Measurements from ENCODE around the gene SZT2. TPM values are rescaled to one million over a fixed set of nuclear protein-coding genes. Genes with fewer than 3 reads are reported as not detected.
"Not testable (repeated sequence)": the region's sequence is repeated elsewhere in the genome, so short reads cannot be mapped to it uniquely, and the experiment has no call there.

Gene SZT2
- total RNA-seq, 2 experiments from 2014 or later = 34.4 to 36.7 TPM

GRCh38 chr1:43464681-43465504 lies 75.2 kb downstream of the SZT2 start:
- ChIA-PET POLR2A (no interaction called here), CTCF (no interaction called here)

DNA sequence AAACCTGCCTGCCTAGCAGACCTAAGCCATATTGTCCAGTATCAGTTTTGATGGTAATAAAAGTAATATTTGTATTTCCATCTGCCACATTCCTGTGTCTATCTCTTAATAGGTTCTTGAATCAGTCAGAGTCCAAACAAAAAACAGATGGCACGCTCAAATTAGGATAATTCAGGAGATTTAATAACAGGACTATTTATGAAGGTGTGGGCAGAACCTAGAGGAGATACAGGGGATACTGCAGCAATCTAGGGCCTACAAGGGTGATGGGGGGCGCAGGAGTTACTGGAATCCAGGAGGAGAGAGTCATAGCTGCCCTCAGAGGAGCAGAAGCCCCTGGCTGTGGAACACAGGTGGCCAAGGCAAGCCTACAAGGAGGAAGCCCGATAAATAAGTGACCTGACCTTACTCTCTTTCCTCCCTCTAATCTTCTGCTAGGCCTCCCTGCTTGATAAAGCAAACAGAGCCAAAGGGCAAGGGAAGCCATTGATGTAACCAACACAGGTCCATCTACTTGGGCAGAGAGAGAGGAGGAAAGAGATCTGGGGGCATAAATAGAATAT lies 75.9 kb downstream of the SZT2 start:
- POLR2A ChIA-PET = no interaction called here
- CTCF ChIA-PET = no interaction called here

DNA sequence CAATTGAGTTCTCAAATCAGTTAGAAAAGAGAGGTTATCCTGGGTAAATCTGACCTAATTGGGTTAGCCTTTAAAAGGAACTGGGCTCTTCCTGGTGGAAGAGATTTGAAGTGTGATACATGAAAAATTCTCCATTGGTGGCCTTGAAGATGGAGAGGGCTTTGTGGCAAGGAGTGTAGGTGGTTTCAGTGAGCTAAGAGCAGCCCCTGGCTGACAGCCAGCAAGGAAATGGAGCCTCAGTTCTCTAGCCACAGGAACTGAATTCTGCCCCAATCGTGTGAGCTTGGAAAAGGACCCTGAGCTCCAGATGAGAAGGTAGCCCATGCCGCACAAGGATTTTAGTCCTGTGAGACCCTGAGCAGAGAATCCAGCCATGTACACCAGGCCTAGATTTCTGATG lies 76.7 kb downstream of the SZT2 start:
- CTCF ChIA-PET = no interaction called here
- POLR2A ChIA-PET = no interaction called here

DNA sequence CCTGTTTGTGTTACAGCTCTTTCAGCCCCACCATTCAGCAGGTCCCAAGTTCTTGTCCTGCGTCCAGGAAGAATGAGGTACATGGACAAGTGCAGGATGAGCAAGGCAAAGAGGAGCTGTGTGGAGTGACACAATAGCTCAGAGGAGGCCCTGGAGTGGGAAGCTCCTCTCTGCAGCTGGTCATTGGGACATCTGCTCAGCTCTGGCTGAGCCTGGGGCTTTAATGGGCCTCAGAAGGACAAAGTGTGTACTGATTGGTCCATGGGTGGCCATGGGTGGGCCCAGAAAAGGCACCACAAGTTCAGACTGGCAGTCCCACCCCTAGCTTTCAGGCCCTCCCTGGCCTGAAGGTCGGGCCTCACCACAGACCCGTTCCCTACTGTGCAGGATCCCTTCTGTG lies 78.7 kb downstream of the SZT2 start:
- CTCF ChIA-PET = no interaction called here
- POLR2A ChIA-PET = no interaction called here

GRCh38 chr1:43469932-43470331 lies 80.2 kb downstream of the SZT2 start:
- POLR2A ChIA-PET = no interaction called here
- CTCF ChIA-PET = no interaction called here

DNA sequence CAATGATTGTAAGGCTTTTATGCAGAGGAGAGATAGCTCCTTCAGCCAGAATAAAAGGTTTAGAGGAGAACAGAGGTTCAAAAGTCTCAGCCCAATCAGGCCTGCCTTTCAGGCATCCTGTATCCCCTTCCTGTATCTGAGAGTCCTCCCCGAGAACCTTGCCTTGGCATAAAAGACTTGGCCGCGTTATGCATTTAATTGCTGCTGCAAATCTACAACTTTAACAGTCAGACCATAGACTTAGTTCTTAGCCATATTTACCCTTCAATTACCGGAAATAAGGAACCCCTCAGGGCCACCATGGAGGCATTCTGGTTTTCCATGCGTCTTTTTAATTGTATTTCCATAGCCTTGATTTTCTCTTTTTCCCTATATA lies 82.4 kb downstream of the SZT2 start:
- CTCF ChIA-PET = no interaction called here
- POLR2A ChIA-PET = no interaction called here

- POLR2A ChIA-PET, CTCF ChIA-PET: not testable (repeated sequence)
Measured at GRCh38 chr1:43472463-43473151, 82.9 kb downstream of the SZT2 start.

DNA sequence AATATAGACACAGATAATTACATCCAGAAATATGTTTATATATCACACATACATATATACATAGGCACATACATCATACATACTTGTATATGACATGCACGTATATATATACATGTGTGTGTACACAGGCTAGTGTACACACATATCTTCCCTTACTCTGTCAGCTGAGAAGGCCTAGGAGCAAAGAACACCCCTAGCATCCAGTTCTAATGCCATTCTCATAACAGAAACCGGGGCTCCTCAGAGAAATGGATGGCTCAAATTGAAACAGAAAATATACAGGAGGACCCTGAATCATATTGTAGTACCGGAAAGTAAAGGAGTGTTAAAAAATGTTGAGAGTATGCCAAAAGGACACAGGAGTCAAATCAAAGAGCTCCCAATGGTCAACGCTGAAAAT lies 83.8 kb downstream of the SZT2 start:
- ChIA-PET CTCF (no interaction called here), POLR2A (no interaction called here)

DNA sequence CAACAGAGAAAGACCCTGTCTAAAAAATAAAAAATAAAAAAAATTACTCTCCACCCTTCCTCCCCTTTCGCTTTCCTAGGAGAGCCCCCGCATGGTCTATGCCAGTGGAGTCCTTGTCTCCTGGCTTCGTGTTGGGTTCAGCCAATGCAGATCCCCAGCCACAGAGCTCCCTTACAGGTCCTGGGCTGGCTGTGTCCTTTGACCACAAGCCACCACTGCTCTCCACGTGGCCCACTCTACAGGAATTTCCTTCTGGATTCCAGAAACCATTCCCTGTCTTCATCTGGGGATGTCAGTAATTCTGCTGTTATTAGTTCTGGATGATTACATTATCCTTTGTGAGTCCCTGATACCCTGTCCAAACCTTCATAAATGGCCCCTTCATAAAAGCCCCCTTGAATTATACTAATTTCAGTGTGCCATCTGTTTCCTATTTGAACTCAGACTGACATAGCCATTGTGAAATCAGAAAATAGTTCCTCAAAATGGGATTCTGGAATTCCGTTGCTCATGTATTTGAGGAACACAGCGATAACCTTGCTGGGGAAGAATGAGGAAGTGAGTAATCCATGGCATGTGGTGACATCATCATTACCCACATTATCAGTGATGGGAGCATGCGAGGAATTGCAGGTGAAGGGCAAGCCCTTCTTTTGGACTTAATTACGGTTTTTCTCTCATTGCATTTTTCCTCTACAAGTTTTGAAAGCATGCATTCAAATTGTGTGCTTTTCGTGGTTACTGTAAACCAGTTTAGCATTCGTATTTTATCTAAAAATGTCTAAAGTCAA lies 86.1 kb downstream of the SZT2 start:
- POLR2A ChIA-PET, CTCF ChIA-PET: not testable (repeated sequence)

- ChIA-PET CTCF (no interaction called here), POLR2A (no interaction called here)
Measured at GRCh38 chr1:43477716-43478115, 88.0 kb downstream of the SZT2 start.

GRCh38 chr1:43479414-43479813 lies 89.7 kb downstream of the SZT2 start:
- ChIA-PET CTCF (no interaction called here), POLR2A (no interaction called here)

DNA sequence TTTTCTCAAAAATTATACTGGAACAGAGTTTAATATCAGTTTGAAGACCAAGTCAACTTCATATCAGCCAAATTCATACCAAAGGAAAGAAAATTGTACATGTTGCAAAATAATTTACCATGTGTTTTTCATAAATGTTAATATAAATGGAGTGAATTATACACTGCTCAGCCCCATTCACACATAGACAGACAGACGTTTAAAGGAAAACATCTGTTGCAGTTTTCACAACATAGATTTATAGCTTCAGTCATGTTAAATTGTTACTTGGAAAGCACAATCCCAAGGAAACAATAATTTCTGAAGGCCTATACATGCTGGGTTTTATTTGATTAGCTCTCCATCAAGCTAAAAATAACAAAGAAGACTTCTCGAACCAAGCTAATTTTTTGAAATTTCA lies 91.8 kb downstream of the SZT2 start:
- POLR2A ChIA-PET = interaction anchor here (0.7 kb wide), 1 partner anchor 216 kb away, joined by 12 read pairs; no protein-coding TSS in a partner anchor
- CTCF ChIA-PET = interaction anchor here (0.6 kb wide), 1 partner anchor 691 kb away, joined by 4 read pairs; no protein-coding TSS in a partner anchor

DNA sequence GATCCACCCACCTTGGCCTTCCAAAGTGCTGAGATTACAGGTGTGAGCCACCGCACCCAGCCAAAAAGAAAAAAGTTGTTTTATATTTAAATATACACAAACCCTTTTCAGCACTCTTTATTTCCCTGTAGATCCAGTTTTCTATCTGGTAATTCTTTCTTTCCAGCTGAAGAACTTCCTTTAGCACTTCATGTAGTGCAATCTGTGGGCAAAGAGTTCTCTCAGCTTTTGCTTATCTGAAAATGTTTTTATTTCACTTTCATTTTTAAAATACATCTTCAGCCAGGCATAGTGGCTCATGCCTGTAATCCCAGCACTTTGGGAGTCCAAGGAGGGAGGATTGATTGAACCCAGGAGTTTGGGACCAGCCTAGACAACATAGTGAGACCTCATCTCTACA lies 92.5 kb downstream of the SZT2 start:
- ChIA-PET CTCF (interaction anchor here (0.7 kb wide), 1 partner anchor 626 kb away, joined by 3 read pairs; no protein-coding TSS in a partner anchor), POLR2A (no interaction called here)

DNA sequence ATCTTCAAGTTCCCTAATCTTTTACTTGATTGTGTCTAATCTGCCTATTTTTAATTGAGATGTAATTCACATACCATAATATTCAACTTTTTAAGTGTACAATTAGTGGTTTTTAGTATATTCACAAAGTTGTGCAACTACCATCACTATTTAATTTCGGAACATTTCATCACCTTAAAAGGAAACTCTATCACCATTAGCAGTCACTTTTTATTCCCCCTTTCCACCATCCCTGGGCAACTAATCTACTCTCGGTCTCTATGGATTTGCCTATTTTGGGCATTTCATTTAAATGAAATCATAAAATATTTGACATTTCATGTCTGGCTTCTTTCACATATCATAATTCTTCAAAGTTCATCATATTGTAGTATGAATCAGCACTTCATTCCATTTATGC lies 94.7 kb downstream of the SZT2 start:
- CTCF ChIA-PET = no interaction called here

DNA sequence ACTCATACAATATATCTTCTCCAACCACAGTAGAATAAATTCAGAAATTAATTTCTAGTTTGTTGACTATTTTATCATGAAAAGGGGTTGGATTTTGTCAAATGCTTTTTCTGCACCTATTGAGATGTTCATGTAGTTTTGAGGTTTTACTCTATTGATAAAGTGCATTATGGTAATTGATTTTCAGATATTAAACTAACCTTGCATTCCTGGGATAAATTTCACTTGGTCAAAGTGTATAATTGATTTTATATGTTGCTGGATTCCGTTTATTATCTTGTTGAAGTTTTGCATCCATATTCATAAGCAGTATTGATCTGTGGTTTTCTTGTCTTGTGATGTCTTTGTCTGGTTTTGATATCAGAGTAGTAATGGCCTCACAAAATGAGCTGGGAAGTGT lies 98.5 kb downstream of the SZT2 start:
- CTCF ChIA-PET = no interaction called here

More for the DNA sequence above, 94.7 kb downstream of the SZT2 start:
- POLR2A ChIA-PET = no interaction called here

GRCh38 chr1:43491061-43491460 lies 101.4 kb downstream of the SZT2 start:
- ChIA-PET POLR2A (no interaction called here), CTCF (no interaction called here)

More for the DNA sequence above, 98.5 kb downstream of the SZT2 start:
- POLR2A ChIA-PET = no interaction called here

- POLR2A ChIA-PET = no interaction called here
- CTCF ChIA-PET = no interaction called here
Measured at GRCh38 chr1:43492826-43493225, 103.1 kb downstream of the SZT2 start.

- ChIA-PET CTCF (no interaction called here), POLR2A (no interaction called here)
Measured at GRCh38 chr1:43493661-43494450, 104.2 kb downstream of the SZT2 start.

GRCh38 chr1:43495204-43495603 lies 105.5 kb downstream of the SZT2 start:
- ChIA-PET CTCF (no interaction called here), POLR2A (no interaction called here)

- ChIA-PET CTCF (no interaction called here), POLR2A (no interaction called here)
Measured at GRCh38 chr1:43499898-43500297, 110.2 kb downstream of the SZT2 start.
